Measurements from ENCODE around the gene CFAP91.

- TF ChIP-seq EZH2 (IDR thresholded peaks at IDR 0.05) (no peak), POLR2AphosphoS5 (IDR thresholded peaks at IDR 0.05; ENCODE audit: borderline replicate concordance, low read depth, low read length) (no peak)
These were observed 12.3 kb downstream of the CFAP91 start for GRCh38 chr3:119715105-119715504.

Data from SK-N-MC (cell line).